C1 segment of cervical spinal cord (tissue), 14 donors: ENCODE data around the gene RALA.
A peak's percentile ranks its signal among the peaks of the same experiment; 100 is the strongest.
"Not testable (repeated sequence)": the region's sequence is repeated elsewhere in the genome, so short reads cannot be mapped to it uniquely, and the experiment has no call there.

Source experiments
- DNase-seq, 14 donors: peaks; one replicate each; lab custom pipeline; 2025; lab: John Stamatoyannopoulos, UW

Gene RALA

GRCh38 chr7:39727231-39728012 is 104.0 kb downstream of the RALA start:
- DNase-seq, result no peak

- peak; percentile 26 to 94 (median 84) for DNase-seq
These were observed 109.7 kb downstream of the RALA start for GRCh38 chr7:39732837-39733804.

- peak in 1 of 14 donors; percentile 44 for DNase-seq
These were observed 110.7 kb downstream of the RALA start for GRCh38 chr7:39733881-39734632.

- DNase-seq, result no peak
These were observed 111.2 kb downstream of the RALA start for GRCh38 chr7:39734633-39735004.

GRCh38 chr7:39735903-39736302 is 112.5 kb downstream of the RALA start:
- no peak for DNase-seq

GRCh38 chr7:39741942-39742623 is 118.7 kb downstream of the RALA start:
- DNase-seq, result no peak

- DNase-seq, result no peak
These were observed 121.2 kb downstream of the RALA start for GRCh38 chr7:39744620-39745019.

GRCh38 chr7:39745320-39745719 is 121.9 kb downstream of the RALA start:
- DNase-seq, result no peak

GRCh38 chr7:39746103-39746819 is 122.9 kb downstream of the RALA start:
- DNase-seq, result peak in 11 of 14 donors; percentile 9 to 52 (median 38)

- no peak for DNase-seq
These were observed 125.8 kb downstream of the RALA start for GRCh38 chr7:39749177-39749576.

GRCh38 chr7:39749717-39750116 is 126.3 kb downstream of the RALA start:
- no peak for DNase-seq

GRCh38 chr7:39750253-39751077 is 127.1 kb downstream of the RALA start:
- DNase-seq, result no peak

- DNase-seq, result not testable (repeated sequence)
These were observed 129.9 kb downstream of the RALA start for GRCh38 chr7:39753237-39753636.

- no peak for DNase-seq
These were observed 130.5 kb downstream of the RALA start for GRCh38 chr7:39753823-39754325.

- no peak for DNase-seq
These were observed 131.2 kb downstream of the RALA start for GRCh38 chr7:39754326-39755120.

GRCh38 chr7:39757604-39758003 is 134.2 kb downstream of the RALA start:
- no peak for DNase-seq
